ENCODE data around the gene ARHGEF11. TPM values are rescaled to one million over a fixed set of nuclear protein-coding genes. Genes with fewer than 3 reads are reported as not detected.

The ARHGEF11 gene
- polyA plus RNA-seq, 4 donors: 13.2 to 31.5 (median 18.0) TPM

DNA sequence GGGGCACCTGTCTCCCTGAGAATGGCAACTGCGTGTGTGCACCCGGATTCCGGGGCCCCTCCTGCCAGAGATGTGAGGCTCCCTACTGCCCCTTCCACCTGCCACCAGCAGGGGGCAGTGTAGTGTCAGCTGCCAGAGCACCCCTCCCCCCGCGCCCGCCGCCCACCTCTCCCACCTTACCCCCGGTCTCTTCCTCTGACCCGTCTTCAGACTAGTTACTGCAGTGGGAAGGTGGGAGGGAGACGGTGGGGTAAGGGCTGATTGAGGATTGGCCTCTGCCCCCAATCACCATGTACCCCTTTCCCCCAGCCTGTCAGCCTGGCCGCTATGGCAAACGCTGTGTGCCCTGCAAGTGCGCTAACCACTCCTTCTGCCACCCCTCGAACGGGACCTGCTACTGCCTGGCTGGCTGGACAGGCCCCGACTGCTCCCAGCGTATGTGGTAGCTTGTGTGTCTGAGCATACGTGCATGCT, 135.2 kb downstream of the ARHGEF11 start:
- no peak overlapping the region for H3K4me3 ChIP-seq (ENCODE audit: low read depth in 1 of 3, low read length in 3 of 3)
- peaks cover 0 to 16% (median 0%) of the 10 kb centered on the region in 3 donors for H3K4me1 ChIP-seq (ENCODE audit: control insufficient read depth in 3 of 3, insufficient read depth in 2 of 3, low read depth in 1 of 3, low read length in 2 of 3)
- peaks cover 0 to 60% (median 0%) of the 10 kb centered on the region in 3 donors for H3K27me3 ChIP-seq (ENCODE audit: control insufficient read depth in 3 of 3, insufficient read depth in 3 of 3, low read length in 3 of 3)
- FAIRE-seq (no peak), DNase-seq (peak in 1 of 2 donors; percentile 68)
- H3K9me3 ChIP-seq (ENCODE audit: control insufficient read depth in 2 of 2, insufficient read depth in 1 of 2, low read depth in 1 of 2, low read length in 1 of 2): no peaks in the 10 kb centered on the region
- no peak overlapping the region for H3K27ac ChIP-seq (ENCODE audit: low read depth in 1 of 3, low read length in 2 of 3)
- peaks cover 0 to 29% (median 0%) of the 10 kb centered on the region in 3 donors for H3K36me3 ChIP-seq (ENCODE audit: control insufficient read depth in 3 of 3, insufficient read depth in 2 of 3, low read depth in 1 of 3, low read length in 3 of 3)
- 13 to 43% (median 21%) methylated on average over 16 to 18 of the region's 18 CpGs for WGBS, 3 donors

GRCh38 chr1:156909671-156910070, 135.9 kb downstream of the ARHGEF11 start:
- peaks cover 0 to 29% (median 0%) of the 10 kb centered on the region in 3 donors for H3K36me3 ChIP-seq (ENCODE audit: control insufficient read depth in 3 of 3, insufficient read depth in 2 of 3, low read depth in 1 of 3, low read length in 3 of 3)
- FAIRE-seq (no peak), DNase-seq (no peak)
- H3K4me3 ChIP-seq (ENCODE audit: low read depth in 1 of 3, low read length in 3 of 3): no peak overlapping the region
- H3K4me1 ChIP-seq (ENCODE audit: control insufficient read depth in 3 of 3, insufficient read depth in 2 of 3, low read depth in 1 of 3, low read length in 2 of 3): peaks cover 0 to 16% (median 0%) of the 10 kb centered on the region in 3 donors
- 60 to 79% (median 68%) methylated on average over 5 of the region's 5 CpGs for WGBS, 3 donors
- no peaks in the 10 kb centered on the region for H3K9me3 ChIP-seq (ENCODE audit: control insufficient read depth in 2 of 2, insufficient read depth in 1 of 2, low read depth in 1 of 2, low read length in 1 of 2)
- no peak overlapping the region for H3K27ac ChIP-seq (ENCODE audit: low read depth in 1 of 3, low read length in 2 of 3)
- H3K27me3 ChIP-seq (ENCODE audit: control insufficient read depth in 3 of 3, insufficient read depth in 3 of 3, low read length in 3 of 3): peaks cover 0 to 60% (median 0%) of the 10 kb centered on the region in 3 donors

DNA sequence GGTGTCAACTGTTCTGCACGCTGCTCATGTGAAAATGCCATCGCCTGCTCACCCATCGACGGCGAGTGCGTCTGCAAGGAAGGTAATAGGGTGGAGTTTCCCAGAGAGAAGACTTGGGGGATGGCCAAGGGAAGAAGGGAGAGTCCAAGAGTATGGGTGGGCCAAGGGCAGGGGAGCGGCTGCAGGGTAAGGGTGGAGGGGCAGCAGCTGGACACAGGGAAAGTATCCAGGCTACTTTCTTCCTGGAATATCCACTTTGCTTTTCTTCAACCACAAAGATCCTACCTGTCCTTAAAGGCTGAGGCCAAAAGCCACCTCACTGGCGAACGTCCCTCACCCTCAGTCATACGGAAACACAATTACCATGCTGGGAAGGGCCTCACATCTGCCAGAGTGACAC, 136.6 kb downstream of the ARHGEF11 start:
- Histone ChIP-seq H3K4me3 (ENCODE audit: low read depth in 1 of 3, low read length in 3 of 3) (no peak overlapping the region), H3K27me3 (ENCODE audit: control insufficient read depth in 3 of 3, insufficient read depth in 3 of 3, low read length in 3 of 3) (peaks cover 0 to 64% (median 0%) of the 10 kb centered on the region in 3 donors), H3K4me1 (ENCODE audit: control insufficient read depth in 3 of 3, insufficient read depth in 2 of 3, low read depth in 1 of 3, low read length in 2 of 3) (peaks cover 0 to 16% (median 0%) of the 10 kb centered on the region in 3 donors), H3K9me3 (ENCODE audit: control insufficient read depth in 2 of 2, insufficient read depth in 1 of 2, low read depth in 1 of 2, low read length in 1 of 2) (no peaks in the 10 kb centered on the region), H3K27ac (ENCODE audit: low read depth in 1 of 3, low read length in 2 of 3) (no peak overlapping the region), H3K36me3 (ENCODE audit: control insufficient read depth in 3 of 3, insufficient read depth in 2 of 3, low read depth in 1 of 3, low read length in 3 of 3) (peaks cover 0 to 22% (median 0%) of the 10 kb centered on the region in 3 donors)
- WGBS, 3 donors: 36 to 56% (median 44%) methylated on average over 10 of the region's 10 CpGs
- DNase-seq: no peak
- FAIRE-seq: no peak

GRCh38 chr1:156908541-156908940, 137.0 kb downstream of the ARHGEF11 start:
- Histone ChIP-seq H3K9me3 (ENCODE audit: control insufficient read depth in 2 of 2, insufficient read depth in 1 of 2, low read depth in 1 of 2, low read length in 1 of 2) (no peaks in the 10 kb centered on the region), H3K27me3 (ENCODE audit: control insufficient read depth in 3 of 3, insufficient read depth in 3 of 3, low read length in 3 of 3) (peaks cover 0 to 63% (median 0%) of the 10 kb centered on the region in 3 donors), H3K36me3 (ENCODE audit: control insufficient read depth in 3 of 3, insufficient read depth in 2 of 3, low read depth in 1 of 3, low read length in 3 of 3) (peaks cover 0 to 18% (median 0%) of the 10 kb centered on the region in 3 donors), H3K4me3 (ENCODE audit: low read depth in 1 of 3, low read length in 3 of 3) (no peak overlapping the region), H3K4me1 (ENCODE audit: control insufficient read depth in 3 of 3, insufficient read depth in 2 of 3, low read depth in 1 of 3, low read length in 2 of 3) (peaks cover 0 to 12% (median 0%) of the 10 kb centered on the region in 3 donors), H3K27ac (ENCODE audit: low read depth in 1 of 3, low read length in 2 of 3) (no peak overlapping the region)
- DNase-seq: no peak
- no peak for FAIRE-seq
- 30 to 76% (median 48%) methylated on average over 25 to 29 of the region's 29 CpGs for WGBS, 3 donors

DNA sequence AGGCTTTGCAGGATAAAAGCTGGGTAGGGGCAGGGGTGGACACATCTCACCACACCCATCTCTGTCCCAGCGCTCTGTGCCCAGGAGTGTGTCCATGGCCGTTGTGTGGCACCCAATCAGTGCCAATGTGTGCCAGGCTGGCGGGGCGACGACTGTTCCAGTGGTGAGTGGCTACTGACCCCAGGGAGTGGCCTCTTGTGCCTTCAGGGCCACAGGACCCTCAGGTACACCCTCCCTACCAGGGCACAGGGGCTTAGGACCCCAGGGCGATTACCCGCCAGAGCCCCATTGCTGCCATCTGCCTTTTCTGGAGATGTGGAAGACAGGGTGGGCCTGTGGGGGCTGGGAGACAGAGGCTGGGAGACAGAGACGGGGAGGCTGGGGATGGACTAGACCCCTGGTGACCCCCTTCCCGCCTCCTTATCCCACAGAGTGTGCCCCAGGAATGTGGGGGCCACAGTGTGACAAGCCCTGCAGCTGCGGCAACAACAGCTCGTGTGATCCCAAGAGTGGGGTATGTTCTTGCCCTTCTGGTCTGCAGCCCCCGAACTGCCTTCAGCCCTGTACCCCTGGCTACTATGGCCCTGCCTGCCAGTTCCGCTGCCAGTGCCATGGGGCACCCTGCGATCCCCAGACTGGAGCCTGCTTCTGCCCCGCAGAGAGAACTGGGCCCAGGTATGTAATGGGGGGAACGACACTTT, 139.2 kb downstream of the ARHGEF11 start:
- Histone ChIP-seq H3K4me3 (ENCODE audit: low read depth in 1 of 3, low read length in 3 of 3) (no peak overlapping the region), H3K27me3 (ENCODE audit: control insufficient read depth in 3 of 3, insufficient read depth in 3 of 3, low read length in 3 of 3) (peaks cover 0 to 77% (median 0%) of the 10 kb centered on the region in 3 donors), H3K36me3 (ENCODE audit: control insufficient read depth in 3 of 3, insufficient read depth in 2 of 3, low read depth in 1 of 3, low read length in 3 of 3) (peaks cover 0 to 6% (median 0%) of the 10 kb centered on the region in 3 donors), H3K4me1 (ENCODE audit: control insufficient read depth in 3 of 3, insufficient read depth in 2 of 3, low read depth in 1 of 3, low read length in 2 of 3) (peaks cover 0 to 10% (median 0%) of the 10 kb centered on the region in 3 donors), H3K27ac (ENCODE audit: low read depth in 1 of 3, low read length in 2 of 3) (no peak overlapping the region), H3K9me3 (ENCODE audit: control insufficient read depth in 2 of 2, insufficient read depth in 1 of 2, low read depth in 1 of 2, low read length in 1 of 2) (no peaks in the 10 kb centered on the region)
- 82 to 95% (median 88%) methylated on average over 16 of the region's 16 CpGs for WGBS, 3 donors
- no peak for FAIRE-seq
- DNase-seq: no peak

GRCh38 chr1:156905651-156906050, 139.9 kb downstream of the ARHGEF11 start:
- Histone ChIP-seq H3K4me3 (ENCODE audit: low read depth in 1 of 3, low read length in 3 of 3) (no peak overlapping the region), H3K27ac (ENCODE audit: low read depth in 1 of 3, low read length in 2 of 3) (no peak overlapping the region), H3K9me3 (ENCODE audit: control insufficient read depth in 2 of 2, insufficient read depth in 1 of 2, low read depth in 1 of 2, low read length in 1 of 2) (no peaks in the 10 kb centered on the region), H3K27me3 (ENCODE audit: control insufficient read depth in 3 of 3, insufficient read depth in 3 of 3, low read length in 3 of 3) (peaks cover 0 to 82% (median 0%) of the 10 kb centered on the region in 3 donors), H3K36me3 (ENCODE audit: control insufficient read depth in 3 of 3, insufficient read depth in 2 of 3, low read depth in 1 of 3, low read length in 3 of 3) (peaks cover 0 to 6% (median 0%) of the 10 kb centered on the region in 3 donors), H3K4me1 (ENCODE audit: control insufficient read depth in 3 of 3, insufficient read depth in 2 of 3, low read depth in 1 of 3, low read length in 2 of 3) (peaks cover 0 to 11% (median 0%) of the 10 kb centered on the region in 3 donors)
- no peak for FAIRE-seq
- no peak for DNase-seq
- WGBS, 3 donors: 40 to 58% (median 50%) methylated on average over 4 of the region's 4 CpGs

- H3K9me3 ChIP-seq (ENCODE audit: control insufficient read depth in 2 of 2, insufficient read depth in 1 of 2, low read depth in 1 of 2, low read length in 1 of 2): no peaks in the 10 kb centered on the region
- WGBS, 3 donors: 80 to 82% (median 80%) methylated on average over 14 to 16 of the region's 16 CpGs
- peaks cover 0 to 80% (median 0%) of the 10 kb centered on the region in 3 donors for H3K27me3 ChIP-seq (ENCODE audit: control insufficient read depth in 3 of 3, insufficient read depth in 3 of 3, low read length in 3 of 3)
- DNase-seq (no peak), FAIRE-seq (no peak)
- H3K4me1 ChIP-seq (ENCODE audit: control insufficient read depth in 3 of 3, insufficient read depth in 2 of 3, low read depth in 1 of 3, low read length in 2 of 3): peaks cover 0 to 12% (median 0%) of the 10 kb centered on the region in 3 donors
- H3K36me3 ChIP-seq (ENCODE audit: control insufficient read depth in 3 of 3, insufficient read depth in 2 of 3, low read depth in 1 of 3, low read length in 3 of 3): peaks cover 0 to 6% (median 0%) of the 10 kb centered on the region in 3 donors
- H3K27ac ChIP-seq (ENCODE audit: low read depth in 1 of 3, low read length in 2 of 3): no peak overlapping the region
- H3K4me3 ChIP-seq (ENCODE audit: low read depth in 1 of 3, low read length in 3 of 3): no peak overlapping the region
These were observed 140.4 kb downstream of the ARHGEF11 start for GRCh38 chr1:156905176-156905575.

- peaks cover 0 to 74% (median 0%) of the 10 kb centered on the region in 3 donors for H3K27me3 ChIP-seq (ENCODE audit: control insufficient read depth in 3 of 3, insufficient read depth in 3 of 3, low read length in 3 of 3)
These were observed 141.2 kb downstream of the ARHGEF11 start for GRCh38 chr1:156904187-156904959.

More at GRCh38 chr1:156904187-156904959, 141.2 kb downstream of the ARHGEF11 start:
- peak overlapping the region in 1 of 3 donors; percentile 18 for H3K27ac ChIP-seq (ENCODE audit: low read depth in 1 of 3, low read length in 2 of 3)
- H3K4me1 ChIP-seq (ENCODE audit: control insufficient read depth in 3 of 3, insufficient read depth in 2 of 3, low read depth in 1 of 3, low read length in 2 of 3): peaks cover 0 to 12% (median 0%) of the 10 kb centered on the region in 3 donors
- peaks cover 0 to 6% (median 0%) of the 10 kb centered on the region in 3 donors for H3K36me3 ChIP-seq (ENCODE audit: control insufficient read depth in 3 of 3, insufficient read depth in 2 of 3, low read depth in 1 of 3, low read length in 3 of 3)
- H3K4me3 ChIP-seq (ENCODE audit: low read depth in 1 of 3, low read length in 3 of 3): no peak overlapping the region
- FAIRE-seq (no peak), DNase-seq (no peak)
- no peaks in the 10 kb centered on the region for H3K9me3 ChIP-seq (ENCODE audit: control insufficient read depth in 2 of 2, insufficient read depth in 1 of 2, low read depth in 1 of 2, low read length in 1 of 2)
- WGBS, 3 donors: 70 to 78% (median 78%) methylated on average over 18 to 19 of the region's 19 CpGs

All from small intestine (tissue), 7 donors.